HG02798 (cell line): Measurements from ENCODE around the gene WDR54.

ENCODE experiments used
- ATAC-seq: cut with Tn5 transposase; IDR thresholded peaks from one replicate; pipeline ENCODE4 v1.9.1; 2021; ENCODE audit warnings: mild to moderate bottlenecking; ENCODE audit not compliant: unreplicated experiment, poor library complexity

WDR54 gene

DNA sequence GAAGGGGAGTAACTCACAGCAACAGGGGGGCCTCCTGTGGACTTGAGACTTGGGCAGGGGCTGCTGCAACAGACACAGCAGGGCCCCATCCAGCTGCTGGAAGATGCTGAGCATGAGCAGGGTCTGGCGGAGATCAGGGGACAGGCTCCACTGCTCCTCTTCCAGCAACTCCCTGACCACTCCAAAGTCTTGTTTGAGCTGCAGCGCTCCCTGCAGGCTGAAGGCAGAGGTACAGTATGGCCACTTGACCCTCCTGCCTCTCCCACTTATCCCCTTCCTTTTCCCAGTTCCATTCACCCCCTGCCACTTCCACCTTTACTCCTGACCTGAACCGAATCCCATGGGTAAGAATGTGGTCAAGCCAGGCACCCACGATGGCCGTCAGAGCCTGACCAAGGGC is 53.4 kb downstream of the WDR54 start:
- ATAC-seq: no peak
